WTC11 (cell line): ENCODE measurements around the gene NDUFAF8. TPM values are rescaled to one million over a fixed set of nuclear protein-coding genes. Genes with fewer than 3 reads are reported as not detected.

Experiments
- ATAC-seq: fragments of 200-7000 bp; cut with Tn5 transposase; 2 replicates; pipeline ENCODE4 v1.10.0; 2021; ENCODE audit warnings: mild to moderate bottlenecking, moderate library complexity
- CTCF ChIA-PET: fragments of 300-600 bp; sonication (Branson Sonifier 250); formaldehyde crosslinking; loops from one replicate; lab custom pipeline; 2021; ENCODE audit warnings: antibody characterized with exemption; lab: Charles Lee
- POLR2A ChIA-PET: fragments of 350-600 bp; sonication (Branson Sonifier 250); formaldehyde crosslinking; loops from one replicate; lab custom pipeline; 2021; ENCODE audit warnings: antibody characterized with exemption; lab: Charles Lee
- DNase-seq: peaks from one replicate; pipeline ENCODE4 v3.0.0; 2021; ENCODE audit warnings: low spot score
- H3K27ac Mint-ChIP-seq: 2 replicates; pipeline ENCODE4 v1.8.0; 2021; ENCODE audit warnings: mixed read lengths
- H3K27me3 Mint-ChIP-seq: 2 replicates; pipeline ENCODE4 v1.8.0; 2021; ENCODE audit warnings: low read depth, mild to moderate bottlenecking, moderate library complexity, mixed read lengths
- H3K36me3 Mint-ChIP-seq: 2 replicates; pipeline ENCODE4 v1.8.0; 2021; ENCODE audit warnings: mixed read lengths
- H3K4me1 Mint-ChIP-seq: 2 replicates; pipeline ENCODE4 v1.8.0; 2022; ENCODE audit warnings: mixed read lengths
- H3K4me3 Mint-ChIP-seq: 2 replicates; pipeline ENCODE4 v1.8.0; 2021; ENCODE audit warnings: mild to moderate bottlenecking, moderate library complexity, mixed read lengths
- H3K9me3 Mint-ChIP-seq: 2 replicates; pipeline ENCODE4 v1.8.0; 2021; ENCODE audit warnings: mixed read lengths
- FOXK1 ChIP-seq: sonication (generic); formaldehyde crosslinking; IDR thresholded peaks from 2 replicates; pipeline ENCODE4 v1.8.0; 2022; ENCODE audit warnings: mild to moderate bottlenecking, moderate library complexity, missing genetic modification reagents
- GTF2I ChIP-seq: fragments of 250-450 bp; sonication (Bioruptor Pico); conservative IDR thresholded peaks from 2 replicates; pipeline ENCODE4 v1.4.0; 2021; ENCODE audit warnings: mild to moderate bottlenecking
- MXD4 ChIP-seq: fragments of 250-450 bp; sonication (Bioruptor Pico); IDR thresholded peaks from 2 replicates; pipeline ENCODE4 v1.8.0; 2021; ENCODE audit warnings: mild to moderate bottlenecking, moderate library complexity, borderline replicate concordance
- MYBL2 ChIP-seq: sonication (generic); formaldehyde crosslinking; IDR thresholded peaks from 2 replicates; pipeline ENCODE4 v1.8.1; 2023; ENCODE audit warnings: mild to moderate bottlenecking, moderate library complexity, missing genetic modification reagents
- NR1H2 ChIP-seq: sonication (generic); formaldehyde crosslinking; IDR thresholded peaks from 2 replicates; pipeline ENCODE4 v1.9.0; 2021; ENCODE audit warnings: mild to moderate bottlenecking, moderate library complexity, missing genetic modification reagents
- NR2C2 ChIP-seq: sonication (generic); formaldehyde crosslinking; IDR thresholded peaks from 2 replicates; pipeline ENCODE4 v1.8.0; 2022; ENCODE audit warnings: mild to moderate bottlenecking, missing genetic modification reagents
- PRDM15 ChIP-seq: sonication (generic); formaldehyde crosslinking; IDR thresholded peaks from 2 replicates; pipeline ENCODE4 v1.8.0; 2022; ENCODE audit warnings: missing genetic modification reagents
- RELA ChIP-seq: sonication (generic); formaldehyde crosslinking; IDR thresholded peaks from 2 replicates; pipeline ENCODE4 v1.8.1; 2022; ENCODE audit warnings: missing genetic modification reagents, mild to moderate bottlenecking, borderline replicate concordance
- SP1 ChIP-seq: sonication (generic); formaldehyde crosslinking; conservative IDR thresholded peaks from 2 replicates; pipeline ENCODE4 v1.8.1; 2022; ENCODE audit warnings: missing genetic modification reagents
- ZNF317 ChIP-seq: sonication (generic); formaldehyde crosslinking; IDR thresholded peaks from 2 replicates; pipeline ENCODE4 v1.8.1; 2023; ENCODE audit warnings: low read depth, mild to moderate bottlenecking, moderate library complexity, missing genetic modification reagents, borderline replicate concordance
- ZNF423 ChIP-seq: fragments of 250-450 bp; sonication (Bioruptor Pico); IDR thresholded peaks from 2 replicates; pipeline ENCODE4 v2.1.2; 2022; ENCODE audit warnings: mild to moderate bottlenecking, moderate library complexity
- total RNA-seq: library from RNA; stranded (reverse); gene quantifications from 3 replicates; pipeline ENCODE4 v1.2.3, GENCODE V29; 2021
- TF ChIP-seq, protein P1 (sequence below): sonication (generic); formaldehyde crosslinking; conservative IDR thresholded peaks from 2 replicates; pipeline ENCODE4 v1.8.1; 2023; ENCODE audit warnings: mild to moderate bottlenecking, low read depth, missing genetic modification reagents, moderate library complexity
- TF ChIP-seq, protein P2 (sequence below): fragments of 250-450 bp; sonication (Bioruptor Pico); IDR thresholded peaks from 2 replicates; pipeline ENCODE4 v1.9.0; 2021; ENCODE audit warnings: moderate library complexity, mild to moderate bottlenecking, inconsistent platforms, borderline replicate concordance
- TF ChIP-seq, protein P3 (sequence below): fragments of 250-450 bp; sonication (Bioruptor Pico); IDR thresholded peaks from 2 replicates; pipeline ENCODE4 v1.9.0; 2021; ENCODE audit warnings: mild to moderate bottlenecking

The NDUFAF8 gene
- total RNA-seq, 1 experiment from 2014 or later = 73.0 TPM

GRCh38 chr17:81198826-81199481 is 40.2 kb upstream of the NDUFAF8 start (continued):
- TF ChIP-seq, protein P1, sequence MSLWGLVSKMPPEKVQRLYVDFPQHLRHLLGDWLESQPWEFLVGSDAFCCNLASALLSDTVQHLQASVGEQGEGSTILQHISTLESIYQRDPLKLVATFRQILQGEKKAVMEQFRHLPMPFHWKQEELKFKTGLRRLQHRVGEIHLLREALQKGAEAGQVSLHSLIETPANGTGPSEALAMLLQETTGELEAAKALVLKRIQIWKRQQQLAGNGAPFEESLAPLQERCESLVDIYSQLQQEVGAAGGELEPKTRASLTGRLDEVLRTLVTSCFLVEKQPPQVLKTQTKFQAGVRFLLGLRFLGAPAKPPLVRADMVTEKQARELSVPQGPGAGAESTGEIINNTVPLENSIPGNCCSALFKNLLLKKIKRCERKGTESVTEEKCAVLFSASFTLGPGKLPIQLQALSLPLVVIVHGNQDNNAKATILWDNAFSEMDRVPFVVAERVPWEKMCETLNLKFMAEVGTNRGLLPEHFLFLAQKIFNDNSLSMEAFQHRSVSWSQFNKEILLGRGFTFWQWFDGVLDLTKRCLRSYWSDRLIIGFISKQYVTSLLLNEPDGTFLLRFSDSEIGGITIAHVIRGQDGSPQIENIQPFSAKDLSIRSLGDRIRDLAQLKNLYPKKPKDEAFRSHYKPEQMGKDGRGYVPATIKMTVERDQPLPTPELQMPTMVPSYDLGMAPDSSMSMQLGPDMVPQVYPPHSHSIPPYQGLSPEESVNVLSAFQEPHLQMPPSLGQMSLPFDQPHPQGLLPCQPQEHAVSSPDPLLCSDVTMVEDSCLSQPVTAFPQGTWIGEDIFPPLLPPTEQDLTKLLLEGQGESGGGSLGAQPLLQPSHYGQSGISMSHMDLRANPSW (CRISPR knock-in tag) = no peak

DNA sequence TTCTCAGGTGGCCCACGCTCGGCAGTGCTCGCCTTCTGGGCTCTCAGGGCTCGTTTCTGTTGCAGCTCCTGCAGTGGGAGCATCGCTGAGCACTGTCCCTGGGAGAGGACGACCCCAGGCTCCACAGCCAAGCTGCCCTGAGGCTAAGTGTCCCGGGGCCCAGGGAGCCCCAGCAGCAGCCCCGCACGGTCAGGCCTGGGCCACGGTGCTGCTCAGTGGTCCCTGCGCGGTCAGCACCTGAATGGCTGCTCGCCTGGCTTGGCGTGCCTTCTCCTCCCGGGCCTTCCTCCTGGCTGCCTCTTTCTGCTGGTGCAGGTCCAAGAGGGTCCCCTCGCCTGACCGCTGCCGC is 39.7 kb upstream of the NDUFAF8 start:
- H3K27me3 Mint-ChIP-seq = no peaks in the 10 kb centered on the region
- H3K9me3 Mint-ChIP-seq = no peaks in the 10 kb centered on the region
- ATAC-seq (no peak), DNase-seq (no peak)
- no peak overlapping the region for H3K27ac Mint-ChIP-seq
- H3K4me3 Mint-ChIP-seq = no peak overlapping the region
- ChIA-PET POLR2A (no interaction called here), CTCF (interaction anchor here (1.5 to 1.7 kb wide), 2 partner anchors 57 to 176 kb away, joined by 3 to 4 read pairs; no protein-coding TSS in a partner anchor)
- H3K36me3 Mint-ChIP-seq = peaks cover 2% of the 10 kb centered on the region; the same call in 1 of the 2 replicates
- H3K4me1 Mint-ChIP-seq = no peaks in the 10 kb centered on the region
- TF ChIP-seq NR2C2 (CRISPR knock-in tag) (no peak), RELA (CRISPR knock-in tag) (no peak), GTF2I (CRISPR knock-in tag) (no peak), NR1H2 (CRISPR knock-in tag) (no peak), ZNF317 (no peak), ZNF423 (CRISPR knock-in tag) (no peak), FOXK1 (CRISPR knock-in tag) (no peak), MYBL2 (CRISPR knock-in tag) (no peak), SP1 (CRISPR knock-in tag) (no peak), PRDM15 (CRISPR knock-in tag) (no peak), MXD4 (CRISPR knock-in tag) (no peak)
- TF ChIP-seq, protein P2, sequence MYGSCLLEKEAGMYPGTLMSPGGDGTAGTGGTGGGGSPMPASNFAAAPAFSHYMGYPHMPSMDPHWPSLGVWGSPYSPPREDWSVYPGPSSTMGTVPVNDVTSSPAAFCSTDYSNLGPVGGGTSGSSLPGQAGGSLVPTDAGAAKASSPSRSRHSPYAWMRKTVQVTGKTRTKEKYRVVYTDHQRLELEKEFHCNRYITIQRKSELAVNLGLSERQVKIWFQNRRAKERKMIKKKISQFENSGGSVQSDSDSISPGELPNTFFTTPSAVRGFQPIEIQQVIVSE = no peak
- TF ChIP-seq, protein P1 (CRISPR knock-in tag) = no peak
- TF ChIP-seq, protein P3, sequence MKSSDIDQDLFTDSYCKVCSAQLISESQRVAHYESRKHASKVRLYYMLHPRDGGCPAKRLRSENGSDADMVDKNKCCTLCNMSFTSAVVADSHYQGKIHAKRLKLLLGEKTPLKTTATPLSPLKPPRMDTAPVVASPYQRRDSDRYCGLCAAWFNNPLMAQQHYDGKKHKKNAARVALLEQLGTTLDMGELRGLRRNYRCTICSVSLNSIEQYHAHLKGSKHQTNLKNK (CRISPR knock-in tag) = no peak
